Left ventricle myocardium inferior (tissue), 1 donor: ENCODE results near the gene ZFP64. TPM values are rescaled to one million over a fixed set of nuclear protein-coding genes. Genes with fewer than 3 reads are reported as not detected.

Experiments
- DNase-seq: peaks from one replicate; pipeline ENCODE4 v3.0.0-alpha.2; 2020
- H3K27ac ChIP-seq: fragments of 200-600 bp; replicated peaks from 2 replicates; pipeline ENCODE4 v1.8.0; 2021
- H3K27me3 ChIP-seq: fragments of 200-600 bp; 2 replicates; pipeline ENCODE4 v1.8.0; 2021; ENCODE audit warnings: low read depth
- H3K36me3 ChIP-seq: fragments of 200-600 bp; 2 replicates; pipeline ENCODE4 v1.8.0; 2021
- H3K4me1 ChIP-seq: fragments of 200-600 bp; 2 replicates; pipeline ENCODE4 v1.8.0; 2021
- H3K4me3 ChIP-seq: fragments of 200-600 bp; 2 replicates; pipeline ENCODE4 v1.8.0; 2021; ENCODE audit warnings: mild to moderate bottlenecking, moderate library complexity
- H3K9me3 ChIP-seq: fragments of 200-600 bp; replicated peaks from 2 replicates; pipeline ENCODE4 v1.8.0; 2021
- CTCF ChIP-seq: fragments of 200-600 bp; IDR thresholded peaks from 2 replicates; pipeline ENCODE4 v1.8.0; 2021; ENCODE audit warnings: antibody characterized with exemption, mild to moderate bottlenecking, borderline replicate concordance
- intact Hi-C: fragments of 100-400 bp; cut with micrococcal nuclease; formaldehyde crosslinking; loops from one replicate; pipeline ENCODE4 v1.11.0; 2022
- total RNA-seq: library from RNA; stranded (reverse); fragmentation: NEBNext Ultra II Directional; extraction: Animal tissue kit (Norgen Biotek cat#: 25700); gene quantifications from one replicate; pipeline ENCODE4 v1.2.1, GENCODE V29; 2021
- donor health status: DM: no; HTN: yes; CAD: no; lungs with severe emphysema.

The ZFP64 gene
- total RNA-seq, 1 donor from 2014 or later: 8.4 TPM

- no peak for DNase-seq
- Histone ChIP-seq H3K36me3 (peaks cover 56% of the 10 kb centered on the region), H3K4me3 (no peak overlapping the region)
Observed at GRCh38 chr20:52181766-52182165, 9.8 kb downstream of the ZFP64 start.

GRCh38 chr20:52180180-52180840 lies 11.3 kb downstream of the ZFP64 start:
- intact Hi-C loops: no loop called here
- no peak overlapping the region for H3K4me3 ChIP-seq
- no peak for DNase-seq
- H3K36me3 ChIP-seq: peaks cover 42% of the 10 kb centered on the region
- no peaks in the 10 kb centered on the region for H3K9me3 ChIP-seq
- H3K27me3 ChIP-seq: no peaks in the 10 kb centered on the region
- TF ChIP-seq CTCF: no peak
- no peak overlapping the region for H3K27ac ChIP-seq
- H3K4me1 ChIP-seq: no peaks in the 10 kb centered on the region

More at GRCh38 chr20:52181766-52182165, 9.8 kb downstream of the ZFP64 start:
- TF ChIP-seq CTCF: no peak
- Histone ChIP-seq H3K27me3 (no peaks in the 10 kb centered on the region), H3K27ac (no peak overlapping the region), H3K4me1 (no peaks in the 10 kb centered on the region), H3K9me3 (no peaks in the 10 kb centered on the region)
- intact Hi-C loops: no loop called here

GRCh38 chr20:52179331-52180179 lies 12.0 kb downstream of the ZFP64 start:
- H3K4me3 ChIP-seq: no peak overlapping the region
- no peak for DNase-seq
- H3K4me1 ChIP-seq: no peaks in the 10 kb centered on the region
- no peak overlapping the region for H3K27ac ChIP-seq
- H3K27me3 ChIP-seq: no peaks in the 10 kb centered on the region
- no peaks in the 10 kb centered on the region for H3K9me3 ChIP-seq
- intact Hi-C loops: no loop called here
- peaks cover 35% of the 10 kb centered on the region for H3K36me3 ChIP-seq
- TF ChIP-seq CTCF: no peak

- no peaks in the 10 kb centered on the region for H3K9me3 ChIP-seq
- no peak for DNase-seq
- no peak overlapping the region for H3K27ac ChIP-seq
- no peak for TF ChIP-seq CTCF
- peaks cover 31% of the 10 kb centered on the region for H3K36me3 ChIP-seq
- intact Hi-C loops: no loop called here
- H3K4me3 ChIP-seq: no peak overlapping the region
- H3K27me3 ChIP-seq: no peaks in the 10 kb centered on the region
- no peaks in the 10 kb centered on the region for H3K4me1 ChIP-seq
Observed at GRCh38 chr20:52178691-52179090, 12.9 kb downstream of the ZFP64 start.

- H3K36me3 ChIP-seq: peaks cover 30% of the 10 kb centered on the region
- H3K4me1 ChIP-seq: no peaks in the 10 kb centered on the region
- no peaks in the 10 kb centered on the region for H3K27me3 ChIP-seq
- H3K4me3 ChIP-seq: no peak overlapping the region
- no peak for TF ChIP-seq CTCF
- intact Hi-C loops: no loop called here
- no peak overlapping the region for H3K27ac ChIP-seq
- H3K9me3 ChIP-seq: no peaks in the 10 kb centered on the region
- no peak for DNase-seq
Observed at GRCh38 chr20:52175840-52176239, 15.7 kb downstream of the ZFP64 start.
